Esophagus squamous epithelium (tissue), 5 donors: ENCODE measurements around the gene RGS12. TPM values are rescaled to one million over a fixed set of nuclear protein-coding genes. Genes with fewer than 3 reads are reported as not detected.
A peak's percentile ranks its signal among the peaks of the same experiment; 100 is the strongest.

Experiments
- DNase-seq: peaks from one replicate; lab custom pipeline; 2025; lab: John Stamatoyannopoulos, UW
- H3K27ac ChIP-seq, 4 donors: fragments of 200-600 bp; sonication (generic); one replicate each; pipeline ENCODE4 v1.5.1; 2016 to 2019; ENCODE audit warnings: mild to moderate bottlenecking in 1 of 4
- H3K27me3 ChIP-seq, 4 donors: fragments of 200-600 bp; sonication (generic); 1 replicate in 3 of 4; 2 replicates in 1 of 4; pipeline versions ENCODE4 v1.5.1 to v1.6.0; 2017 to 2021; ENCODE audit warnings: antibody characterized with exemption in 1 of 4
- H3K36me3 ChIP-seq, 3 donors: fragments of 200-600 bp; sonication (generic); one replicate each; pipeline ENCODE4 v1.5.1; 2016 to 2019
- H3K4me1 ChIP-seq, 3 donors: fragments of 200-600 bp; sonication (generic); one replicate each; pipeline ENCODE4 v1.5.1; 2017 to 2019
- H3K4me3 ChIP-seq, 4 donors: fragments of 200-600 bp; sonication (generic); 1 replicate in 3 of 4; 2 replicates in 1 of 4; pipeline ENCODE4 v1.5.1; 2016 to 2019; ENCODE audit warnings: mild to moderate bottlenecking in 2 of 4, moderate library complexity in 1 of 4
- H3K9me3 ChIP-seq, 3 donors: fragments of 200-600 bp; sonication (generic); one replicate each; pipeline ENCODE4 v1.5.1; 2016 to 2019
- POLR2A ChIP-seq, 4 donors: fragments of 450-650 bp; IDR thresholded peaks; one replicate each; pipeline ENCODE4 v1.6.1; 2017; ENCODE audit warnings: antibody characterized with exemption in 4 of 4, mild to moderate bottlenecking in 4 of 4, moderate library complexity in 3 of 4
- WGBS, 2 donors: methylation state at CpG; one replicate each; pipeline ENCODE4 v1.1.5; 2018; 5-methylcytosine and 5-hydroxymethylcytosine counted together
- intact Hi-C: fragments of 100-400 bp; cut with DNase I; formaldehyde crosslinking; loops from one replicate; pipeline ENCODE4 v1.15.0; 2022
- total RNA-seq, 4 donors: library from RNA; depleted of rRNA; stranded (reverse); fragments of >200 nt; gene quantifications; one replicate each; pipeline ENCODE4 v1.1.0, GENCODE V29; 2016
- TF ChIP-seq, protein P1 (sequence below), 6 experiments: fragments of 450-650 bp in 4 of 6; fragments of 200-600 bp in 2 of 6; sonication (generic) in 2 of 6; IDR thresholded peaks; one replicate each; pipeline ENCODE4 v1.5.1; 2016 to 2019; ENCODE audit warnings: antibody characterized with exemption in 6 of 6, mild to moderate bottlenecking in 4 of 6, moderate library complexity in 4 of 6
- donor health status: DM: yes; HTN: yes; CAD: no.

Gene RGS12
- total RNA-seq, 4 donors from 2014 or later: 39.0 to 74.7 (median 69.9) TPM

DNA sequence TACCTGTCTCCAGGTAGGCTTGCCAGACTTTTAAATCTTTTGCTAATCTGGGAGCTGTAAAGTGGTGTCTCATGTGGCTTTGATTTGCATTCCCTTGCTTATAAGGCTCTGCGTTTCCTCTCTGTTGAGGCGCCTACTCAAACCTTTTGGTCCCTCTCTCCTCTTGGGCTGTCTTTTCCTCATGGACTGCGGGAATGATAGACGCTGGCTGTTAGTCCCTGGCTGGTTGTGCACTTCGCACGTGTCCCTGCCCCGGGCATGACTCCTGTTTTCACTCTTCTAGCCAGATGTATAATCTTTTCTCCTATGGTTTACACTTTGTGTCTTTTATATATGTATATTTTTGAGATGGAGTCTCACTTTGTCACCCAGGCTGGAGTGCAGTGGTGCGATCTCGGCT, 39.7 kb downstream of the RGS12 start:
- peaks cover 0 to 12% (median 0%) of the 10 kb centered on the region in 3 donors for H3K4me1 ChIP-seq
- peak overlapping the region in 1 of 4 donors; percentile 68 for H3K27ac ChIP-seq
- H3K9me3 ChIP-seq: no peaks in the 10 kb centered on the region
- no peaks in the 10 kb centered on the region for H3K36me3 ChIP-seq
- TF ChIP-seq, protein P1, sequence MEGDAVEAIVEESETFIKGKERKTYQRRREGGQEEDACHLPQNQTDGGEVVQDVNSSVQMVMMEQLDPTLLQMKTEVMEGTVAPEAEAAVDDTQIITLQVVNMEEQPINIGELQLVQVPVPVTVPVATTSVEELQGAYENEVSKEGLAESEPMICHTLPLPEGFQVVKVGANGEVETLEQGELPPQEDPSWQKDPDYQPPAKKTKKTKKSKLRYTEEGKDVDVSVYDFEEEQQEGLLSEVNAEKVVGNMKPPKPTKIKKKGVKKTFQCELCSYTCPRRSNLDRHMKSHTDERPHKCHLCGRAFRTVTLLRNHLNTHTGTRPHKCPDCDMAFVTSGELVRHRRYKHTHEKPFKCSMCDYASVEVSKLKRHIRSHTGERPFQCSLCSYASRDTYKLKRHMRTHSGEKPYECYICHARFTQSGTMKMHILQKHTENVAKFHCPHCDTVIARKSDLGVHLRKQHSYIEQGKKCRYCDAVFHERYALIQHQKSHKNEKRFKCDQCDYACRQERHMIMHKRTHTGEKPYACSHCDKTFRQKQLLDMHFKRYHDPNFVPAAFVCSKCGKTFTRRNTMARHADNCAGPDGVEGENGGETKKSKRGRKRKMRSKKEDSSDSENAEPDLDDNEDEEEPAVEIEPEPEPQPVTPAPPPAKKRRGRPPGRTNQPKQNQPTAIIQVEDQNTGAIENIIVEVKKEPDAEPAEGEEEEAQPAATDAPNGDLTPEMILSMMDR (IDR thresholded peaks at IDR 0.05): no peak
- TF ChIP-seq POLR2A (IDR thresholded peaks at IDR 0.05): no peak
- intact Hi-C loops: no loop called here
- H3K27me3 ChIP-seq: no peaks in the 10 kb centered on the region
- DNase-seq: no peak
- 94 to 96% methylated on average over 9 of the region's 9 CpGs for WGBS, 2 donors
- no peak overlapping the region for H3K4me3 ChIP-seq

DNA sequence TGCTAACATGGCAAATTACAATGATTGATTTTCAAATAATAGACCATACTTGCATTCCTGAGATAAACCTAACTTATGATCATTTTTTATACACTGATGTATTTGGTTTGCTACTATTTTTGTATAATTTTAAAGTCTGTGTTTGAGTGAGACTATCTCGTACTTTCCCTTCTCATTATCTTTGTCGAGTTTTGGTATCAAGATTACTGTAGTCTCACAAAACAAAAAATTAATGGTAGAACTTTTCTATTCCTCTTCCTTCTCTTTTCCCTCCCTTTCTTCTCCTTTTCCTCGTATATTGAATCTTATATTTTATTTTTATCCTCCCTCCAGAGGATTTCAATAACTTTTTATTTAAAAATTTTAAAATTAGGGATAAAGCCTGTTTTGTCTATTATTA, 41.5 kb downstream of the RGS12 start:
- intact Hi-C loops: no loop called here
- Histone ChIP-seq H3K9me3 (no peaks in the 10 kb centered on the region), H3K36me3 (no peaks in the 10 kb centered on the region), H3K27ac (no peak overlapping the region), H3K27me3 (no peaks in the 10 kb centered on the region), H3K4me1 (peaks cover 0 to 16% (median 0%) of the 10 kb centered on the region in 3 donors), H3K4me3 (no peak overlapping the region)
- WGBS, 2 donors: 48 to 74% methylated on average over 3 of the region's 3 CpGs
- TF ChIP-seq, protein P1 (IDR thresholded peaks at IDR 0.05): no peak
- TF ChIP-seq POLR2A (IDR thresholded peaks at IDR 0.05): no peak
- no peak for DNase-seq

DNA sequence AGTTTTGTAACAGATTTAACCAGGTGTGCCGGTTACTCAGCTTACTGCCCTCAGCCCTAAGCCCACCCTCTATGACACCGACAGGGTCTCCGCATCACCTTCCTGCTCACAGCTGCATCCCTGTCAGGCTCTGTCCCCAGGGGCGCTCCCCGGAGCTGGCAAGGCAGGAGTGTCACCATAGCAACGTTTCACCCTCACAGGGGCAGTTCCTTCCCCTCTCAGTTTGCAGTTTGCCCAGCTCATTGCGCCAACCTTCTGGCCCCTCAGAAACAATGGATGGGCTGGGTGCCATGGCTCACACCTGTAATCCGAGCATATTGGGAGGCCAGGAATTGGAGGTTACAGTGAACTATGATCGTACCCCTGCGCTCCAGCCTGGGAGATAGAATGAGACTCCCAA, 42.6 kb downstream of the RGS12 start:
- no peaks in the 10 kb centered on the region for H3K9me3 ChIP-seq
- no peaks in the 10 kb centered on the region for H3K27me3 ChIP-seq
- DNase-seq: no peak
- WGBS, 2 donors: 65 to 100% methylated on average over 3 to 5 of the region's 10 CpGs
- intact Hi-C loops: no loop called here
- H3K36me3 ChIP-seq: no peaks in the 10 kb centered on the region
- H3K4me3 ChIP-seq: no peak overlapping the region
- TF ChIP-seq, protein P1 (IDR thresholded peaks at IDR 0.05): no peak
- TF ChIP-seq POLR2A (IDR thresholded peaks at IDR 0.05): no peak
- H3K27ac ChIP-seq: no peak overlapping the region
- peaks cover 3 to 26% (median 5%) of the 10 kb centered on the region in 3 donors for H3K4me1 ChIP-seq

DNA sequence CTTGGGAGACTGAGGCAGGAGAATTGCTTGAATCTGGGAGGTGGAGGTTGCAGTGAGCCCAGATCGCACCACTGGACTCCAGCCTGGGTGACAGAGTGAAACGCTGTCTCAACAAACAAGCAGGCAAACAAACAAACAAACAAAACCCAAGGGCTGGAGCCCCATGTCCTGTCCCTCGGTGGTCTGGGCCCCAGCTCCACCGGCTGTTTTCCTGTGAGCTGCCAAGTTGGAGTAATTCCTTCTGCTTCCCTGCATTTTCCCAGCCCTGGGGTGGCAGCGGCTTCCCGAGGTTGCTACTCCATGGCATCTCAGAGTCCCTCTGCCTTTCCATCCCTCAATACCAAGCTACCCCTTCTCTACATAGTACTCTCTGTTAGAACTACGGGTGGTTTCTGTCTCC, 43.2 kb downstream of the RGS12 start:
- H3K36me3 ChIP-seq: no peaks in the 10 kb centered on the region
- intact Hi-C loops: no loop called here
- H3K4me3 ChIP-seq: no peak overlapping the region
- DNase-seq: no peak
- no peaks in the 10 kb centered on the region for H3K27me3 ChIP-seq
- TF ChIP-seq, protein P1 (IDR thresholded peaks at IDR 0.05): no peak
- no peak for TF ChIP-seq POLR2A (IDR thresholded peaks at IDR 0.05)
- WGBS, 2 donors: 91 to 95% methylated on average over 7 of the region's 7 CpGs
- no peaks in the 10 kb centered on the region for H3K9me3 ChIP-seq
- peaks cover 3 to 29% (median 5%) of the 10 kb centered on the region in 3 donors for H3K4me1 ChIP-seq
- H3K27ac ChIP-seq: no peak overlapping the region

DNA sequence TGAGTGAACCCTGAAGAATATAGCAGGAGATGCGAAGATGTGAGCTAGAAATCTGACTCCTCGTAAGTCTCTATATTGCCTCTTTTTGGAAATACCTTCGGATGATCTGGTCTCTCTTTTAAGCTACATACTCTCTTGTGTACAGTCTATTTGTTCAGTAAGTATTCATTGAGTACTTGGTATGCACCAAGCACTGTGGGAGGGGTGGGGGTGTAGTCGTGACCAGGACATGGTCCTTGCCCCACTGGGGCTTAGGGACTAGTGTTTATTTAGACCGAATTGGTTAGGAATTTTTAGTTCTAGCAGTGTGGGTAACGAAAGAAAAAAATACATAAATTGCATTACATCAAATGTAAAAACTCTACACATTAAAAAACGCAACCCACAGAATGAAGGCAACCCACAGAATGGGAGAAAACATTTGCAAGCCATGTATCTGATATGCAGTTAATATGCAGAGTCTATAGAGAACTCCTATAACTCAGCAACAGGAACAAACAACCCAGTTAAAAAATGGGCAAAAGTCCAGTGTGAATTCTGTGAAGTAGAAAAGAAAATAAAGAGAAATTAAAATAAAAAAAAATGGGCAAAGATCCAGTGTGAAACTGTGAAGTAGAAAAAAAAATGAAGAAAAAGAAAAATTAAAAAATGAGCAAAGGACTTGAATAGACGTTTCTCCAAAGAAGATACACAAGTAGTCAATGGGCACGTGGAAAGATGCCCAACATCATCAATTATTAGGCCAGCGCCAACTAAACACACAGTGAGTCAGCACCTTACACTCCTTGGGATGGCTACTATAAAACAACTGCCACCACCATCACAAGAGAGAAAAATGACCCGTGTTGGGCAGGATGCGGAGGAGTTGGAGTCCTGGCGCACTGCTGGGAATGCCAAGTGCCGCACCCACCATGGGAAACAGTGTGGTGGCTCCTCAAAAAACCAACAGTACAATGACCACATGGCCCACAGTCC, 43.8 kb downstream of the RGS12 start:
- TF ChIP-seq, protein P1 (IDR thresholded peaks at IDR 0.05): no peak
- no peak for TF ChIP-seq POLR2A (IDR thresholded peaks at IDR 0.05)
- no peaks in the 10 kb centered on the region for H3K9me3 ChIP-seq
- intact Hi-C loops: no loop called here
- no peak overlapping the region for H3K4me3 ChIP-seq
- H3K36me3 ChIP-seq: no peaks in the 10 kb centered on the region
- no peak for DNase-seq
- no peaks in the 10 kb centered on the region for H3K27me3 ChIP-seq
- no peak overlapping the region for H3K27ac ChIP-seq
- peaks cover 3 to 30% (median 5%) of the 10 kb centered on the region in 3 donors for H3K4me1 ChIP-seq
- 77 to 82% methylated on average over 14 of the region's 14 CpGs for WGBS, 2 donors
